SU-DHL-6 (cell line): ENCODE measurements around the gene PLN.

Experiments used
- EZH2phosphoT487 ChIP-seq: fragments of 200-600 bp; sonication (generic), shearing (Covaris generic); conservative IDR thresholded peaks from 2 replicates; pipeline ENCODE4 v1.6.1; 2018; ENCODE audit warnings: mild to moderate bottlenecking, antibody characterized with exemption, low read length, moderate library complexity, mixed read lengths
- TF ChIP-seq, protein P1 (sequence below): fragments of 200-600 bp; sonication (generic); IDR thresholded peaks from one replicate; pipeline ENCODE4 v1.5.1; 2017; ENCODE audit warnings: antibody characterized with exemption, mild to moderate bottlenecking, low read length, moderate library complexity; ENCODE audit not compliant: insufficient read depth, poor library complexity, severe bottlenecking

DNA sequence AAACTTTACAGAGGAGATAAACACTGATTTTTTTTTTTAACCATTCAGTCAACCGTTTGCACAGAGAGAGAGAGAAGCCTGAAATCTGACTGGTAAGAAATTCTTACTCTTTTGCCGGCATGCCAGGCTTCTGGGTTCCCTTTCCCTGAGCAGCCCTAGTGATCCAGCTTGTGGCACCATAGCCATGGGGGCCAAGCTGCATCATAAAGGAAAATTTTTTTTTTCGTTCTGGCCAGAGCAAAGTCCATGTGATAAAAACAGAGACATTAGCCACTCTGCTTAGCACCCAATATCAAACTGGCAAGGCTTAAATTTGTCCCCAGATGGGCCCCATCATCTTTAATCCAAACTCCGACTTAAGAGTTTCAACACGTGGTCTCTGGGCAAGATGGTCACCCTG lies 58.8 kb downstream of the PLN start:
- TF ChIP-seq, protein P1, sequence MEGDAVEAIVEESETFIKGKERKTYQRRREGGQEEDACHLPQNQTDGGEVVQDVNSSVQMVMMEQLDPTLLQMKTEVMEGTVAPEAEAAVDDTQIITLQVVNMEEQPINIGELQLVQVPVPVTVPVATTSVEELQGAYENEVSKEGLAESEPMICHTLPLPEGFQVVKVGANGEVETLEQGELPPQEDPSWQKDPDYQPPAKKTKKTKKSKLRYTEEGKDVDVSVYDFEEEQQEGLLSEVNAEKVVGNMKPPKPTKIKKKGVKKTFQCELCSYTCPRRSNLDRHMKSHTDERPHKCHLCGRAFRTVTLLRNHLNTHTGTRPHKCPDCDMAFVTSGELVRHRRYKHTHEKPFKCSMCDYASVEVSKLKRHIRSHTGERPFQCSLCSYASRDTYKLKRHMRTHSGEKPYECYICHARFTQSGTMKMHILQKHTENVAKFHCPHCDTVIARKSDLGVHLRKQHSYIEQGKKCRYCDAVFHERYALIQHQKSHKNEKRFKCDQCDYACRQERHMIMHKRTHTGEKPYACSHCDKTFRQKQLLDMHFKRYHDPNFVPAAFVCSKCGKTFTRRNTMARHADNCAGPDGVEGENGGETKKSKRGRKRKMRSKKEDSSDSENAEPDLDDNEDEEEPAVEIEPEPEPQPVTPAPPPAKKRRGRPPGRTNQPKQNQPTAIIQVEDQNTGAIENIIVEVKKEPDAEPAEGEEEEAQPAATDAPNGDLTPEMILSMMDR, result no peak
- no peak for TF ChIP-seq EZH2phosphoT487
